B cell (primary cell): ENCODE measurements around the gene TES. TPM values are rescaled to one million over a fixed set of nuclear protein-coding genes. Genes with fewer than 3 reads are reported as not detected.
"Not testable (repeated sequence)": the region's sequence is repeated elsewhere in the genome, so short reads cannot be mapped to it uniquely, and the experiment has no call there.

Source experiments
- ATAC-seq: fragments of 200-7000 bp; cut with Tn5 transposase; one replicate; pipeline ENCODE4 v1.10.0; 2021; ENCODE audit warnings: low read depth, mild to moderate bottlenecking, moderate number of reproducible peaks, moderate library complexity
- CTCF ChIA-PET: fragments of 350-600 bp; sonication (Branson Sonifier 250); formaldehyde crosslinking; loops from one replicate; lab custom pipeline; 2021; ENCODE audit warnings: antibody characterized with exemption, inconsistent platforms; lab: Charles Lee
- POLR2A ChIA-PET: fragments of 350-600 bp; sonication (Branson Sonifier 250); formaldehyde crosslinking; loops from one replicate; lab custom pipeline; 2021; ENCODE audit warnings: antibody characterized with exemption; lab: Charles Lee
- DNase-seq: peaks from one replicate; pipeline ENCODE4 v3.0.0; 2013
- H2AFZ ChIP-seq: 2 replicates; pipeline ENCODE4 v1.6.1; 2012; ENCODE audit warnings: mild to moderate bottlenecking, low read depth, low read length; ENCODE audit not compliant: insufficient read depth, poor library complexity, severe bottlenecking
- H3K27ac ChIP-seq, 2 donors: 1 replicate in 1 of 2; 2 replicates in 1 of 2; pipeline ENCODE4 v1.5.1; 2012 to 2013; ENCODE audit warnings: low read length in 2 of 2, mild to moderate bottlenecking in 2 of 2, moderate library complexity in 1 of 2
- H3K27me3 ChIP-seq, 4 experiments: fragments of 200-600 bp in 1 of 4; sonication (generic) in 1 of 4; replicated peaks in 1 of 4; 1 replicate in 2 of 4; 2 replicates in 2 of 4; pipeline versions ENCODE4 v1.6.1 to v1.7.0; 2013 to 2016; ENCODE audit warnings: low read length in 3 of 4, mild to moderate bottlenecking in 2 of 4, mixed read lengths in 1 of 4, moderate library complexity in 1 of 4; ENCODE audit not compliant: insufficient read depth in 4 of 4, control insufficient read depth in 3 of 4; ENCODE audit errors: control extremely low read depth in 1 of 4
- H3K36me3 ChIP-seq, 2 experiments: replicated peaks in 1 of 2; 1 replicate in 1 of 2; 2 replicates in 1 of 2; pipeline versions ENCODE4 v1.6.1 to v1.7.1; 2013; ENCODE audit warnings: low read length in 1 of 2; ENCODE audit not compliant: insufficient read depth in 2 of 2, control insufficient read depth in 1 of 2; ENCODE audit errors: control extremely low read depth in 1 of 2, extremely low read depth in 1 of 2
- H3K4me1 ChIP-seq, 2 donors: fragments of 200-600 bp in 1 of 2; sonication (generic) in 1 of 2; 1 replicate in 1 of 2; 2 replicates in 1 of 2; pipeline versions ENCODE4 v1.5.1 to v1.6.1; 2013 to 2017; ENCODE audit warnings: low read length in 2 of 2; ENCODE audit not compliant: control insufficient read depth in 2 of 2, insufficient read depth in 2 of 2
- H3K4me2 ChIP-seq: replicated peaks from 2 replicates; pipeline ENCODE3; 2012; ENCODE audit warnings: mild to moderate bottlenecking, low read depth, low read length; ENCODE audit not compliant: poor library complexity, severe bottlenecking
- H3K4me3 ChIP-seq, 5 experiments: fragments of 200-600 bp in 1 of 5; sonication (generic) in 1 of 5; 1 replicate in 3 of 5; 2 replicates in 2 of 5; pipeline versions ENCODE4 v1.5.1 to v1.7.0; 2011 to 2016; ENCODE audit warnings: low read length in 4 of 5, mild to moderate bottlenecking in 4 of 5, low read depth in 2 of 5, control low read depth in 1 of 5, moderate library complexity in 1 of 5; ENCODE audit not compliant: insufficient read depth in 1 of 5; ENCODE audit errors: control extremely low read depth in 1 of 5, extremely low read depth in 1 of 5
- H3K79me2 ChIP-seq: fragments of 200-600 bp; sonication (generic); one replicate; pipeline ENCODE4 v1.6.0; 2016; ENCODE audit warnings: low read length; ENCODE audit not compliant: control insufficient read depth, insufficient read depth
- H3K9ac ChIP-seq: fragments of 200-600 bp; sonication (generic); 2 replicates; pipeline ENCODE4 v1.6.1; 2017; ENCODE audit warnings: mild to moderate bottlenecking, low read length, moderate library complexity
- H3K9me3 ChIP-seq, 3 donors: one replicate each; pipeline versions ENCODE4 v1.6.1 to v1.7.1; 2013; ENCODE audit warnings: low read length in 2 of 3; ENCODE audit not compliant: control insufficient read depth in 2 of 3, insufficient read depth in 1 of 3; ENCODE audit errors: control extremely low read depth in 1 of 3
- H4K20me1 ChIP-seq: 2 replicates; pipeline ENCODE4 v1.6.0; 2012; ENCODE audit warnings: mild to moderate bottlenecking, low read length; ENCODE audit not compliant: insufficient read depth, control insufficient read depth, poor library complexity, severe bottlenecking
- H3K27ac Mint-ChIP-seq: one replicate; pipeline ENCODE4 v1.8.0; 2021; ENCODE audit warnings: mixed read lengths
- H3K27me3 Mint-ChIP-seq: one replicate; pipeline ENCODE4 v1.8.0; 2021; ENCODE audit warnings: mixed read lengths
- H3K4me1 Mint-ChIP-seq: one replicate; pipeline ENCODE4 v1.8.0; 2021; ENCODE audit warnings: mixed read lengths
- H3K4me3 Mint-ChIP-seq: one replicate; pipeline ENCODE4 v1.8.0; 2021; ENCODE audit warnings: mixed read lengths
- H3K9me3 Mint-ChIP-seq: one replicate; pipeline ENCODE4 v1.8.0; 2022; ENCODE audit warnings: mixed read lengths; ENCODE audit not compliant: insufficient read depth
- CTCF ChIP-seq: fragments of 200-600 bp; IDR thresholded peaks from one replicate; pipeline ENCODE4 v1.8.0; 2022; ENCODE audit warnings: antibody characterized with exemption, mild to moderate bottlenecking
- EZH2 ChIP-seq: IDR thresholded peaks from 2 replicates; pipeline ENCODE4 v1.6.1; 2012; ENCODE audit warnings: borderline replicate concordance, low read depth, mild to moderate bottlenecking, moderate library complexity, low read length; ENCODE audit not compliant: insufficient read depth, poor library complexity, severe bottlenecking
- WGBS: methylation state at CpG from one replicate; pipeline ENCODE4 v1.1.5; 2013; ENCODE audit warnings: missing lambda C conversion rate; ENCODE audit not compliant: insufficient coverage; 5-methylcytosine and 5-hydroxymethylcytosine counted together
- intact Hi-C: fragments of 100-400 bp; cut with micrococcal nuclease; formaldehyde crosslinking; loops from one replicate; pipeline ENCODE4 v1.10.0; 2022
- polyA plus RNA-seq: library from polyadenylated mRNA; depleted of rRNA; stranded (reverse); fragments of >200 nt; gene quantifications from 2 replicates; pipeline ENCODE4 v1.2.3, GENCODE V29; 2012
- total RNA-seq, 2 donors: library from RNA; stranded (reverse); fragments of 120-200 nt in 1 of 2; gene quantifications; 1 replicate in 1 of 2; 2 replicates in 1 of 2; pipeline versions ENCODE4 v1.2.3 to v1.2.4, GENCODE V29; 2013 to 2022

Gene TES
- total and polyA plus RNA-seq, 2 donors (not counting 1 experiment from before 2014, with no cell fraction given), result 55.3 to 62.5 TPM

- intact Hi-C loops, result no loop called here
- no peaks in the 10 kb centered on the region for H3K4me1 Mint-ChIP-seq
- H3K4me2 ChIP-seq, result no peak overlapping the region
- H3K27me3 Mint-ChIP-seq, result peaks cover 19% of the 10 kb centered on the region
- H3K4me1 ChIP-seq, result no peaks in the 10 kb centered on the region
- H3K4me3 ChIP-seq, result no peak overlapping the region
- H4K20me1 ChIP-seq, result no peaks in the 10 kb centered on the region
- peaks cover 0 to 7% (median 0%) of the 10 kb centered on the region in 4 experiments for H3K27me3 ChIP-seq
- peaks cover 0 to 7% (median 0%) of the 10 kb centered on the region in 3 donors for H3K9me3 ChIP-seq
- no peak for TF ChIP-seq EZH2
- no peak for TF ChIP-seq CTCF
- CTCF ChIA-PET, result no interaction called here
- WGBS, result no CpG with 5 or more reads among the region's 1 CpG
- DNase-seq, result no peak
- POLR2A ChIA-PET, result no interaction called here
- H3K36me3 ChIP-seq, result no peaks in the 10 kb centered on the region
- no peaks in the 10 kb centered on the region for H3K79me2 ChIP-seq
- H2AFZ ChIP-seq, result no peak overlapping the region
- no peak overlapping the region for H3K4me3 Mint-ChIP-seq
- no peak overlapping the region for H3K9ac ChIP-seq
- ATAC-seq, result no peak
- no peak overlapping the region for H3K27ac Mint-ChIP-seq
- no peaks in the 10 kb centered on the region for H3K9me3 Mint-ChIP-seq
- no peak overlapping the region for H3K27ac ChIP-seq
Observed at GRCh38 chr7:116293139-116293538, 82.8 kb downstream of the TES start.

GRCh38 chr7:116293633-116294032, 83.3 kb downstream of the TES start:
- no peak for ATAC-seq
- no peak overlapping the region for H3K27ac ChIP-seq
- POLR2A ChIA-PET, result no interaction called here
- no peak for DNase-seq
- CTCF ChIA-PET, result no interaction called here
- no peaks in the 10 kb centered on the region for H4K20me1 ChIP-seq
- Mint-ChIP-seq H3K27me3 (peaks cover 19% of the 10 kb centered on the region), H3K4me1 (no peaks in the 10 kb centered on the region), H3K27ac (no peak overlapping the region), H3K4me3 (no peak overlapping the region), H3K9me3 (peaks cover 2% of the 10 kb centered on the region)
- H3K4me2 ChIP-seq, result no peak overlapping the region
- H3K36me3 ChIP-seq, result no peaks in the 10 kb centered on the region
- peaks cover 0 to 7% (median 0%) of the 10 kb centered on the region in 3 donors for H3K9me3 ChIP-seq
- no peak overlapping the region for H3K9ac ChIP-seq
- WGBS, result no CpG with 5 or more reads among the region's 3 CpGs
- peaks cover 0 to 7% (median 0%) of the 10 kb centered on the region in 4 experiments for H3K27me3 ChIP-seq
- TF ChIP-seq EZH2 (no peak), CTCF (no peak)
- H3K4me1 ChIP-seq, result no peaks in the 10 kb centered on the region
- no peaks in the 10 kb centered on the region for H3K79me2 ChIP-seq
- intact Hi-C loops, result no loop called here
- no peak overlapping the region for H2AFZ ChIP-seq
- no peak overlapping the region for H3K4me3 ChIP-seq

- H2AFZ ChIP-seq, DNase-seq, H3K4me3 Mint-ChIP-seq, ATAC-seq, CTCF ChIA-PET, H3K9me3 Mint-ChIP-seq, H3K4me2 ChIP-seq, H3K4me1 Mint-ChIP-seq, H3K36me3 ChIP-seq, H3K9me3 ChIP-seq, H3K4me1 ChIP-seq, POLR2A ChIA-PET, intact Hi-C loops, H3K27me3 ChIP-seq, H3K9ac ChIP-seq, H3K4me3 ChIP-seq, H4K20me1 ChIP-seq, H3K79me2 ChIP-seq, H3K27ac Mint-ChIP-seq, H3K27ac ChIP-seq: not testable (repeated sequence)
- H3K27me3 Mint-ChIP-seq, result peaks cover 19% of the 10 kb centered on the region
Observed at GRCh38 chr7:116295903-116296302, 85.6 kb downstream of the TES start.
